Esophagus muscularis mucosa (tissue), 4 donors: ENCODE data around the gene EPHB3. TPM values are rescaled to one million over a fixed set of nuclear protein-coding genes. Genes with fewer than 3 reads are reported as not detected.
"Not testable (repeated sequence)": the region's sequence is repeated elsewhere in the genome, so short reads cannot be mapped to it uniquely, and the experiment has no call there.

ENCODE experiments used
- DNase-seq: peaks from one replicate; pipeline ENCODE4 v3.0.0-alpha.2; 2017; ENCODE audit errors: extremely low spot score
- H3K27ac ChIP-seq, 4 donors: fragments of 200-600 bp; sonication (generic); replicated peaks in 1 of 4; 1 replicate in 3 of 4; 2 replicates in 1 of 4; pipeline ENCODE4 v1.5.1; 2016 to 2019; ENCODE audit warnings: mild to moderate bottlenecking in 1 of 4
- H3K27me3 ChIP-seq, 4 donors: fragments of 200-600 bp; sonication (generic); one replicate each; pipeline versions ENCODE4 v1.5.1 to v1.6.0; 2016 to 2019
- H3K36me3 ChIP-seq, 4 donors: fragments of 200-600 bp; sonication (generic); one replicate each; pipeline ENCODE4 v1.5.1; 2016 to 2019
- H3K4me1 ChIP-seq, 4 donors: fragments of 200-600 bp; sonication (generic); one replicate each; pipeline ENCODE4 v1.5.1; 2016 to 2019
- H3K4me3 ChIP-seq, 4 donors: fragments of 200-600 bp; sonication (generic); 1 replicate in 2 of 4; 2 replicates in 2 of 4; pipeline ENCODE4 v1.5.1; 2016 to 2019; ENCODE audit warnings: mild to moderate bottlenecking in 4 of 4, moderate library complexity in 1 of 4
- H3K9me3 ChIP-seq, 4 donors: fragments of 200-600 bp; sonication (generic); 1 replicate in 3 of 4; 2 replicates in 1 of 4; pipeline ENCODE4 v1.5.1; 2016 to 2019
- CTCF ChIP-seq, 3 experiments: fragments of 200-600 bp in 2 of 3; fragments of 450-650 bp in 1 of 3; sonication (generic) in 2 of 3; IDR thresholded peaks; one replicate each; pipeline ENCODE4 v1.5.1; 2017 to 2019; ENCODE audit warnings: antibody characterized with exemption in 3 of 3, mild to moderate bottlenecking in 2 of 3, moderate library complexity in 1 of 3
- EP300 ChIP-seq: sonication (generic); formaldehyde crosslinking; IDR thresholded peaks from one replicate; pipeline ENCODE4 v1.6.1; 2017; ENCODE audit warnings: antibody characterized with exemption
- POLR2A ChIP-seq: fragments of 450-650 bp; IDR thresholded peaks from one replicate; pipeline ENCODE4 v1.6.1; 2017; ENCODE audit warnings: antibody characterized with exemption, moderate library complexity, mild to moderate bottlenecking, low read depth
- POLR2AphosphoS5 ChIP-seq, 2 donors: sonication (generic); formaldehyde crosslinking; IDR thresholded peaks; one replicate each; pipeline ENCODE4 v1.6.1; 2017; ENCODE audit warnings: antibody characterized with exemption in 2 of 2
- WGBS: methylation state at CpG from one replicate; pipeline ENCODE4 v1.1.5; 2018; 5-methylcytosine and 5-hydroxymethylcytosine counted together
- intact Hi-C: fragments of 100-400 bp; cut with DNase I; formaldehyde crosslinking; loops from one replicate; pipeline ENCODE4 v1.15.1; 2023
- total RNA-seq, 4 donors: library from RNA; depleted of rRNA; stranded (reverse); fragments of >200 nt; gene quantifications; one replicate each; pipeline versions ENCODE4 v1.1.0 to v1.2.1, GENCODE V29; 2016

The EPHB3 gene
- total RNA-seq, 4 donors from 2014 or later: 1.5 to 6.1 (median 3.5) TPM

- intact Hi-C loops: no loop called here
- no peak for DNase-seq
- WGBS: 79% methylated on average over 8 of the region's 8 CpGs
- no peaks in the 10 kb centered on the region for H3K36me3 ChIP-seq
- no peak for TF ChIP-seq POLR2A
- no peak for TF ChIP-seq POLR2AphosphoS5 (IDR thresholded peaks at IDR 0.05)
- no peaks in the 10 kb centered on the region for H3K9me3 ChIP-seq
- H3K4me1 ChIP-seq: no peaks in the 10 kb centered on the region
- H3K27me3 ChIP-seq: peaks cover 0 to 31% (median 0%) of the 10 kb centered on the region in 4 donors
- H3K27ac ChIP-seq: no peak overlapping the region
- H3K4me3 ChIP-seq: no peak overlapping the region
Measured at GRCh38 chr3:184611607-184612281, 50.2 kb downstream of the EPHB3 start.

- Histone ChIP-seq H3K27me3 (peaks cover 0 to 25% (median 0%) of the 10 kb centered on the region in 4 donors), H3K4me3 (no peak overlapping the region), H3K4me1 (peaks cover 15 to 23% (median 17%) of the 10 kb centered on the region in 4 donors), H3K27ac (no peak overlapping the region), H3K36me3 (no peaks in the 10 kb centered on the region), H3K9me3 (no peaks in the 10 kb centered on the region)
- no peak for DNase-seq
- intact Hi-C loops: no loop called here
- TF ChIP-seq CTCF (IDR thresholded peaks at IDR 0.05) (no peak), POLR2AphosphoS5 (IDR thresholded peaks at IDR 0.05) (no peak), POLR2A (no peak), EP300 (no peak)
- WGBS: 100% methylated on average over 1 of the region's 1 CpG
Measured at GRCh38 chr3:184615396-184615795, 53.8 kb downstream of the EPHB3 start.

- intact Hi-C loops: no loop called here
- TF ChIP-seq EP300 (no peak), CTCF (IDR thresholded peaks at IDR 0.05) (no peak)
- no peaks in the 10 kb centered on the region for H3K9me3 ChIP-seq
- no peaks in the 10 kb centered on the region for H3K36me3 ChIP-seq
- H3K4me3 ChIP-seq: no peak overlapping the region
- 65% methylated on average over 5 of the region's 5 CpGs for WGBS
- H3K27me3 ChIP-seq: peaks cover 0 to 14% (median 0%) of the 10 kb centered on the region in 4 donors
- DNase-seq: no peak
- no peak overlapping the region for H3K27ac ChIP-seq
- peaks cover 15 to 27% (median 18%) of the 10 kb centered on the region in 4 donors for H3K4me1 ChIP-seq
Measured at GRCh38 chr3:184616436-184616835, 54.9 kb downstream of the EPHB3 start.

- H3K36me3 ChIP-seq, intact Hi-C loops, DNase-seq, H3K4me3 ChIP-seq, H3K27ac ChIP-seq, H3K9me3 ChIP-seq: not testable (repeated sequence)
- 88% methylated on average over 4 of the region's 4 CpGs for WGBS
- H3K4me1 ChIP-seq: peaks cover 15 to 27% (median 18%) of the 10 kb centered on the region in 4 donors
- H3K27me3 ChIP-seq: peaks cover 0 to 14% (median 0%) of the 10 kb centered on the region in 4 donors
Measured at GRCh38 chr3:184617306-184617705, 55.7 kb downstream of the EPHB3 start.

GRCh38 chr3:184618811-184619210 lies 57.2 kb downstream of the EPHB3 start:
- H3K9me3 ChIP-seq: no peaks in the 10 kb centered on the region
- H3K4me3 ChIP-seq: no peak overlapping the region
- H3K27me3 ChIP-seq: peaks cover 0 to 6% (median 0%) of the 10 kb centered on the region in 4 donors
- no peaks in the 10 kb centered on the region for H3K36me3 ChIP-seq
- H3K4me1 ChIP-seq: peaks cover 15 to 27% (median 18%) of the 10 kb centered on the region in 4 donors
- TF ChIP-seq POLR2AphosphoS5 (IDR thresholded peaks at IDR 0.05) (no peak), CTCF (IDR thresholded peaks at IDR 0.05) (no peak), POLR2A (no peak), EP300 (no peak)
- no peak for DNase-seq
- H3K27ac ChIP-seq: no peak overlapping the region
- WGBS: 69% methylated on average over 5 of the region's 7 CpGs
- intact Hi-C loops: no loop called here

GRCh38 chr3:184619369-184619768 lies 57.8 kb downstream of the EPHB3 start:
- TF ChIP-seq POLR2A (no peak), EP300 (no peak), CTCF (IDR thresholded peaks at IDR 0.05) (no peak), POLR2AphosphoS5 (IDR thresholded peaks at IDR 0.05) (no peak)
- H3K27ac ChIP-seq: no peak overlapping the region
- H3K27me3 ChIP-seq: peaks cover 0 to 6% (median 0%) of the 10 kb centered on the region in 4 donors
- no peaks in the 10 kb centered on the region for H3K36me3 ChIP-seq
- no peak for DNase-seq
- no peak overlapping the region for H3K4me3 ChIP-seq
- intact Hi-C loops: no loop called here
- H3K9me3 ChIP-seq: no peaks in the 10 kb centered on the region
- peaks cover 15 to 27% (median 18%) of the 10 kb centered on the region in 4 donors for H3K4me1 ChIP-seq
- WGBS: 33% methylated on average over 3 of the region's 3 CpGs
